CD14-positive monocyte (primary cell): Measurements from ENCODE around the gene MAN1C1. TPM values are rescaled to one million over a fixed set of nuclear protein-coding genes. Genes with fewer than 3 reads are reported as not detected.
A peak's percentile ranks its signal among the peaks of the same experiment; 100 is the strongest.

Experiments used
- DNase-seq, 3 donors: peaks; one replicate each; pipeline ENCODE4 v3.0.0-alpha.2; 2011 to 2022
- H2AFZ ChIP-seq: 2 replicates; pipeline ENCODE4 v1.6.0; 2012; ENCODE audit warnings: mild to moderate bottlenecking, low read depth, low read length, inconsistent platforms; ENCODE audit not compliant: insufficient read depth, poor library complexity, severe bottlenecking
- H3K27ac ChIP-seq, 2 donors: 1 replicate in 1 of 2; 2 replicates in 1 of 2; pipeline ENCODE4 v1.5.1; 2012 to 2013; ENCODE audit warnings: low read length in 2 of 2, control low read depth in 1 of 2, inconsistent platforms in 1 of 2, low read depth in 1 of 2, mild to moderate bottlenecking in 1 of 2
- H3K27me3 ChIP-seq, 2 donors: one replicate each; pipeline versions ENCODE4 v1.6.0 to v1.6.1; 2011 to 2013; ENCODE audit warnings: low read length in 2 of 2; ENCODE audit not compliant: control insufficient read depth in 2 of 2, insufficient read depth in 2 of 2
- H3K36me3 ChIP-seq, 2 donors: replicated peaks in 1 of 2; 1 replicate in 1 of 2; 2 replicates in 1 of 2; pipeline versions ENCODE4 v1.5.1 to v1.6.1; 2012 to 2013; ENCODE audit warnings: low read length in 2 of 2, control low read depth in 1 of 2, inconsistent platforms in 1 of 2, mild to moderate bottlenecking in 1 of 2; ENCODE audit not compliant: insufficient read depth in 2 of 2, control insufficient read depth in 1 of 2
- H3K4me1 ChIP-seq, 2 donors: 1 replicate in 1 of 2; 2 replicates in 1 of 2; pipeline versions ENCODE4 v1.5.1 to v1.6.1; 2012 to 2013; ENCODE audit warnings: low read length in 2 of 2, control low read depth in 1 of 2, inconsistent platforms in 1 of 2, mild to moderate bottlenecking in 1 of 2, moderate library complexity in 1 of 2; ENCODE audit not compliant: insufficient read depth in 2 of 2, control insufficient read depth in 1 of 2
- H3K4me2 ChIP-seq: replicated peaks from 2 replicates; pipeline ENCODE3; 2012; ENCODE audit warnings: low read length, moderate library complexity, mild to moderate bottlenecking; ENCODE audit not compliant: poor library complexity, severe bottlenecking; ENCODE audit errors: extremely low read depth
- H3K4me3 ChIP-seq, 3 experiments: fragments of 200-600 bp in 1 of 3; sonication (generic) in 1 of 3; replicated peaks in 1 of 3; 1 replicate in 2 of 3; 2 replicates in 1 of 3; pipeline ENCODE4 v1.5.1; 2011 to 2013; ENCODE audit warnings: low read length in 3 of 3, mild to moderate bottlenecking in 3 of 3, control low read depth in 2 of 3, low read depth in 2 of 3, inconsistent platforms in 1 of 3, moderate library complexity in 1 of 3
- H3K79me2 ChIP-seq: 2 replicates; pipeline ENCODE4 v1.6.0; 2012; ENCODE audit warnings: mild to moderate bottlenecking, control low read depth, inconsistent platforms, low read length, moderate library complexity; ENCODE audit not compliant: insufficient read depth
- H3K9ac ChIP-seq: 2 replicates; pipeline ENCODE4 v1.6.0; 2017; ENCODE audit warnings: low read length, mild to moderate bottlenecking; ENCODE audit not compliant: insufficient read depth, poor library complexity, severe bottlenecking
- H3K9me3 ChIP-seq, 2 donors: replicated peaks in 1 of 2; 1 replicate in 1 of 2; 2 replicates in 1 of 2; pipeline versions ENCODE4 v1.5.1 to v1.6.1; 2012 to 2013; ENCODE audit warnings: low read length in 2 of 2, control low read depth in 1 of 2; ENCODE audit not compliant: control insufficient read depth in 1 of 2, insufficient read depth in 1 of 2
- H4K20me1 ChIP-seq: 2 replicates; pipeline ENCODE4 v1.6.0; 2012; ENCODE audit warnings: mild to moderate bottlenecking, low read length, control low read depth, moderate library complexity; ENCODE audit not compliant: insufficient read depth
- H3K27ac Mint-ChIP-seq, 7 donors: one replicate each; pipeline ENCODE4 v1.8.0; 2020; ENCODE audit warnings: mild to moderate bottlenecking in 7 of 7, mixed read lengths in 7 of 7, moderate library complexity in 6 of 7, inconsistent platforms in 2 of 7
- H3K27me3 Mint-ChIP-seq, 3 donors: one replicate each; pipeline ENCODE4 v1.8.0; 2021 to 2022; ENCODE audit warnings: low read depth in 3 of 3, mild to moderate bottlenecking in 3 of 3, mixed read lengths in 3 of 3, moderate library complexity in 3 of 3, inconsistent platforms in 1 of 3
- H3K36me3 Mint-ChIP-seq, 2 donors: one replicate each; pipeline ENCODE4 v1.8.0; 2020; ENCODE audit warnings: mixed read lengths in 2 of 2, inconsistent platforms in 1 of 2, mild to moderate bottlenecking in 1 of 2
- H3K4me1 Mint-ChIP-seq: one replicate; pipeline ENCODE4 v1.8.0; 2020; ENCODE audit warnings: mild to moderate bottlenecking, mixed read lengths
- H3K4me3 Mint-ChIP-seq, 2 donors: one replicate each; pipeline ENCODE4 v1.8.0; 2020; ENCODE audit warnings: mild to moderate bottlenecking in 2 of 2, mixed read lengths in 2 of 2, moderate library complexity in 1 of 2
- H3K9me3 Mint-ChIP-seq, 7 donors: one replicate each; pipeline ENCODE4 v1.8.0; 2020 to 2022; ENCODE audit warnings: mixed read lengths in 7 of 7, mild to moderate bottlenecking in 6 of 7, moderate library complexity in 6 of 7, inconsistent platforms in 2 of 7
- CTCF ChIP-seq: fragments of 200-600 bp; IDR thresholded peaks from one replicate; pipeline ENCODE4 v1.8.0; 2022; ENCODE audit warnings: antibody characterized with exemption, mild to moderate bottlenecking
- WGBS: methylation state at CpG from one replicate; pipeline ENCODE4 v1.1.5; 2013; ENCODE audit warnings: missing lambda C conversion rate; ENCODE audit not compliant: insufficient coverage; 5-methylcytosine and 5-hydroxymethylcytosine counted together
- intact Hi-C, 2 donors: fragments of 100-400 bp; cut with micrococcal nuclease; formaldehyde crosslinking; loops; one replicate each; pipeline versions ENCODE4 v1.15.0 to v1.15.1; 2023
- polyA plus RNA-seq, 3 donors: library from polyadenylated mRNA; depleted of rRNA in 1 of 3; unstranded in 2 of 3; stranded (reverse) in 1 of 3; fragments of 300-500 nt in 2 of 3; fragments of >200 nt in 1 of 3; fragmentation: Illumina TruSeq in 2 of 3; gene quantifications; 1 replicate in 2 of 3; 2 replicates in 1 of 3; pipeline ENCODE4 v1.2.3, GENCODE V29; 2012 to 2021

Gene MAN1C1
- polyA plus RNA-seq, 3 donors = 1.2 to 7.2 (median 1.7) TPM

- WGBS = 89% methylated on average over 7 of the region's 8 CpGs
- intact Hi-C loops = no loop called here
- Histone ChIP-seq H4K20me1 (no peaks in the 10 kb centered on the region), H3K79me2 (no peaks in the 10 kb centered on the region), H3K4me1 (peaks cover 13 to 16% of the 10 kb centered on the region in 2 donors), H3K27me3 (no peaks in the 10 kb centered on the region), H3K4me3 (no peak overlapping the region), H3K4me2 (no peak overlapping the region), H3K9ac (no peak overlapping the region), H3K9me3 (no peaks in the 10 kb centered on the region), H3K36me3 (no peaks in the 10 kb centered on the region), H3K27ac (no peak overlapping the region), H2AFZ (no peak overlapping the region)
- Mint-ChIP-seq H3K27ac (peak overlapping the region in 1 of 7 donors; percentile 42), H3K27me3 (peaks cover 2 to 3% (median 2%) of the 10 kb centered on the region in 3 donors), H3K4me3 (no peak overlapping the region), H3K9me3 (no peaks in the 10 kb centered on the region), H3K36me3 (peaks cover 0 to 5% of the 10 kb centered on the region in 2 donors), H3K4me1 (peaks cover 34% of the 10 kb centered on the region)
- no peak for DNase-seq
- peak; percentile 40 for TF ChIP-seq CTCF
Observed at GRCh38 chr1:25797939-25798338, 181.3 kb downstream of the MAN1C1 start.

GRCh38 chr1:25798666-25799351 lies 182.2 kb downstream of the MAN1C1 start:
- peak overlapping the region; percentile 86 for H2AFZ ChIP-seq
- H4K20me1 ChIP-seq = no peaks in the 10 kb centered on the region
- H3K4me3 ChIP-seq = no peak overlapping the region
- no peaks in the 10 kb centered on the region for H3K9me3 ChIP-seq
- DNase-seq = no peak
- Mint-ChIP-seq H3K4me1 (peaks cover 37% of the 10 kb centered on the region), H3K27ac (no peak overlapping the region), H3K4me3 (peak overlapping the region; percentile 73 to 76), H3K27me3 (peaks cover 1 to 2% (median 2%) of the 10 kb centered on the region in 3 donors), H3K36me3 (peaks cover 0 to 5% of the 10 kb centered on the region in 2 donors), H3K9me3 (no peaks in the 10 kb centered on the region)
- no peaks in the 10 kb centered on the region for H3K27me3 ChIP-seq
- intact Hi-C loops = no loop called here
- H3K4me2 ChIP-seq = no peak overlapping the region
- TF ChIP-seq CTCF = no peak
- no peak overlapping the region for H3K27ac ChIP-seq
- H3K36me3 ChIP-seq = no peaks in the 10 kb centered on the region
- peaks cover 13 to 16% of the 10 kb centered on the region in 2 donors for H3K4me1 ChIP-seq
- WGBS = 90% methylated on average over 5 of the region's 8 CpGs
- H3K9ac ChIP-seq = no peak overlapping the region
- H3K79me2 ChIP-seq = no peaks in the 10 kb centered on the region
